ENCODE measurements around the gene ADGRG7. TPM values are rescaled to one million over a fixed set of nuclear protein-coding genes. Genes with fewer than 3 reads are reported as not detected.

Gene ADGRG7
- total and polyA plus RNA-seq, 4 donors: 0.08 to 1.4 (median 0.51) TPM; not detected in 1

GRCh38 chr3:100590114-100590839, 19.1 kb upstream of the ADGRG7 start:
- ATAC-seq (ENCODE audit: low FRiP score) (peak; percentile 92), DNase-seq (no peak)
- no peaks in the 10 kb centered on the region for H3K9me3 ChIP-seq (ENCODE audit: control insufficient read depth, low read length)
- no peak overlapping the region for H3K4me3 ChIP-seq (ENCODE audit: low read length in 2 of 2)
- no peaks in the 10 kb centered on the region for H3K27me3 ChIP-seq (ENCODE audit: control insufficient read depth in 1 of 2, insufficient read depth in 2 of 2, low read length in 1 of 2)
- WGBS, 2 donors: 24 to 30% methylated on average over 10 of the region's 10 CpGs
- H3K27ac ChIP-seq (ENCODE audit: low read depth in 1 of 2, low read length in 2 of 2): no peak overlapping the region
- no peaks in the 10 kb centered on the region for H3K4me1 ChIP-seq (ENCODE audit: control insufficient read depth in 1 of 2, insufficient read depth in 2 of 2, low read length in 2 of 2)
- intact Hi-C loops (cut with DNase I): loop anchor here (1.0 to 5.0 kb wide), 2 partner anchors 127 to 273 kb away; no protein-coding TSS in a partner anchor
- no peaks in the 10 kb centered on the region for H3K36me3 ChIP-seq (ENCODE audit: control insufficient read depth in 1 of 2, insufficient read depth in 2 of 2, low read length in 1 of 2)

- Histone ChIP-seq H3K9me3 (ENCODE audit: control insufficient read depth, low read length) (no peaks in the 10 kb centered on the region), H3K27me3 (ENCODE audit: control insufficient read depth in 1 of 2, insufficient read depth in 2 of 2, low read length in 1 of 2) (no peaks in the 10 kb centered on the region), H3K27ac (ENCODE audit: low read depth in 1 of 2, low read length in 2 of 2) (no peak overlapping the region), H3K4me3 (ENCODE audit: low read length in 2 of 2) (no peak overlapping the region), H3K4me1 (ENCODE audit: control insufficient read depth in 1 of 2, insufficient read depth in 2 of 2, low read length in 2 of 2) (no peaks in the 10 kb centered on the region), H3K36me3 (ENCODE audit: control insufficient read depth in 1 of 2, insufficient read depth in 2 of 2, low read length in 1 of 2) (no peaks in the 10 kb centered on the region)
- ATAC-seq (ENCODE audit: low FRiP score): no peak
- no peak for DNase-seq
- WGBS, 2 donors: 38 to 48% methylated on average over 1 of the region's 1 CpG
- intact Hi-C loops (cut with DNase I): loop anchor here (1.0 to 5.0 kb wide), 2 partner anchors 127 to 273 kb away; no protein-coding TSS in a partner anchor
These were observed 18.6 kb upstream of the ADGRG7 start for GRCh38 chr3:100590840-100591147.

GRCh38 chr3:100591411-100591810, 18.0 kb upstream of the ADGRG7 start:
- no peaks in the 10 kb centered on the region for H3K4me1 ChIP-seq (ENCODE audit: control insufficient read depth in 1 of 2, insufficient read depth in 2 of 2, low read length in 2 of 2)
- 65 to 67% methylated on average over 3 of the region's 3 CpGs for WGBS, 2 donors
- H3K4me3 ChIP-seq (ENCODE audit: low read length in 2 of 2): no peak overlapping the region
- DNase-seq (no peak), ATAC-seq (ENCODE audit: low FRiP score) (no peak)
- H3K27ac ChIP-seq (ENCODE audit: low read depth in 1 of 2, low read length in 2 of 2): no peak overlapping the region
- no peaks in the 10 kb centered on the region for H3K9me3 ChIP-seq (ENCODE audit: control insufficient read depth, low read length)
- intact Hi-C loops (cut with DNase I): loop anchor here (5.0 kb wide), 1 partner anchor 274 kb away; no protein-coding TSS in a partner anchor
- H3K36me3 ChIP-seq (ENCODE audit: control insufficient read depth in 1 of 2, insufficient read depth in 2 of 2, low read length in 1 of 2): no peaks in the 10 kb centered on the region
- no peaks in the 10 kb centered on the region for H3K27me3 ChIP-seq (ENCODE audit: control insufficient read depth in 1 of 2, insufficient read depth in 2 of 2, low read length in 1 of 2)

- DNase-seq: no peak
- no peak overlapping the region for H3K4me3 ChIP-seq (ENCODE audit: low read length in 2 of 2)
- 76 to 80% methylated on average over 11 of the region's 11 CpGs for WGBS, 2 donors
- H3K27ac ChIP-seq (ENCODE audit: low read depth in 1 of 2, low read length in 2 of 2): no peak overlapping the region
- H3K9me3 ChIP-seq (ENCODE audit: control insufficient read depth, low read length): no peaks in the 10 kb centered on the region
- ATAC-seq (ENCODE audit: low FRiP score): no peak
- no peaks in the 10 kb centered on the region for H3K27me3 ChIP-seq (ENCODE audit: control insufficient read depth in 1 of 2, insufficient read depth in 2 of 2, low read length in 1 of 2)
- intact Hi-C loops (cut with DNase I): no loop called here
- no peaks in the 10 kb centered on the region for H3K4me1 ChIP-seq (ENCODE audit: control insufficient read depth in 1 of 2, insufficient read depth in 2 of 2, low read length in 2 of 2)
- no peaks in the 10 kb centered on the region for H3K36me3 ChIP-seq (ENCODE audit: control insufficient read depth in 1 of 2, insufficient read depth in 2 of 2, low read length in 1 of 2)
These were observed 9.0 kb upstream of the ADGRG7 start for GRCh38 chr3:100600181-100601042.

- Histone ChIP-seq H3K4me1 (ENCODE audit: control insufficient read depth in 1 of 2, insufficient read depth in 2 of 2, low read length in 2 of 2) (no peaks in the 10 kb centered on the region), H3K27ac (ENCODE audit: low read depth in 1 of 2, low read length in 2 of 2) (no peak overlapping the region), H3K9me3 (ENCODE audit: control insufficient read depth, low read length) (no peaks in the 10 kb centered on the region), H3K27me3 (ENCODE audit: control insufficient read depth in 1 of 2, insufficient read depth in 2 of 2, low read length in 1 of 2) (no peaks in the 10 kb centered on the region), H3K36me3 (ENCODE audit: control insufficient read depth in 1 of 2, insufficient read depth in 2 of 2, low read length in 1 of 2) (no peaks in the 10 kb centered on the region), H3K4me3 (ENCODE audit: low read length in 2 of 2) (no peak overlapping the region)
- ATAC-seq (ENCODE audit: low FRiP score): no peak
- WGBS, 2 donors: 49 to 61% methylated on average over 7 of the region's 7 CpGs
- intact Hi-C loops (cut with DNase I): no loop called here
- no peak for DNase-seq
These were observed 6.6 kb upstream of the ADGRG7 start for GRCh38 chr3:100602506-100603444.

- Histone ChIP-seq H3K27ac (ENCODE audit: low read depth in 1 of 2, low read length in 2 of 2) (no peak overlapping the region), H3K4me1 (ENCODE audit: control insufficient read depth in 1 of 2, insufficient read depth in 2 of 2, low read length in 2 of 2) (no peaks in the 10 kb centered on the region), H3K4me3 (ENCODE audit: low read length in 2 of 2) (no peak overlapping the region), H3K9me3 (ENCODE audit: control insufficient read depth, low read length) (no peaks in the 10 kb centered on the region), H3K27me3 (ENCODE audit: control insufficient read depth in 1 of 2, insufficient read depth in 2 of 2, low read length in 1 of 2) (no peaks in the 10 kb centered on the region), H3K36me3 (ENCODE audit: control insufficient read depth in 1 of 2, insufficient read depth in 2 of 2, low read length in 1 of 2) (no peaks in the 10 kb centered on the region)
- DNase-seq (no peak), ATAC-seq (ENCODE audit: low FRiP score) (no peak)
- 58 to 61% methylated on average over 5 of the region's 5 CpGs for WGBS, 2 donors
- intact Hi-C loops (cut with DNase I): no loop called here
These were observed 5.9 kb upstream of the ADGRG7 start for GRCh38 chr3:100603469-100603868.

GRCh38 chr3:100605358-100605757, 4.0 kb upstream of the ADGRG7 start:
- no peaks in the 10 kb centered on the region for H3K36me3 ChIP-seq (ENCODE audit: control insufficient read depth in 1 of 2, insufficient read depth in 2 of 2, low read length in 1 of 2)
- H3K4me1 ChIP-seq (ENCODE audit: control insufficient read depth in 1 of 2, insufficient read depth in 2 of 2, low read length in 2 of 2): no peaks in the 10 kb centered on the region
- WGBS, 2 donors: 85 to 88% methylated on average over 8 of the region's 8 CpGs
- DNase-seq (no peak), ATAC-seq (ENCODE audit: low FRiP score) (no peak)
- no peak overlapping the region for H3K27ac ChIP-seq (ENCODE audit: low read depth in 1 of 2, low read length in 2 of 2)
- no peaks in the 10 kb centered on the region for H3K9me3 ChIP-seq (ENCODE audit: control insufficient read depth, low read length)
- H3K4me3 ChIP-seq (ENCODE audit: low read length in 2 of 2): no peak overlapping the region
- intact Hi-C loops (cut with DNase I): no loop called here
- no peaks in the 10 kb centered on the region for H3K27me3 ChIP-seq (ENCODE audit: control insufficient read depth in 1 of 2, insufficient read depth in 2 of 2, low read length in 1 of 2)

- intact Hi-C loops (cut with DNase I): no loop called here
- Histone ChIP-seq H3K9me3 (ENCODE audit: control insufficient read depth, low read length) (no peaks in the 10 kb centered on the region), H3K4me1 (ENCODE audit: control insufficient read depth in 1 of 2, insufficient read depth in 2 of 2, low read length in 2 of 2) (no peaks in the 10 kb centered on the region), H3K4me3 (ENCODE audit: low read length in 2 of 2) (no peak overlapping the region), H3K27ac (ENCODE audit: low read depth in 1 of 2, low read length in 2 of 2) (no peak overlapping the region), H3K27me3 (ENCODE audit: control insufficient read depth in 1 of 2, insufficient read depth in 2 of 2, low read length in 1 of 2) (no peaks in the 10 kb centered on the region), H3K36me3 (ENCODE audit: control insufficient read depth in 1 of 2, insufficient read depth in 2 of 2, low read length in 1 of 2) (no peaks in the 10 kb centered on the region)
- ATAC-seq (ENCODE audit: low FRiP score) (no peak), DNase-seq (no peak)
These were observed 2.4 kb upstream of the ADGRG7 start for GRCh38 chr3:100606894-100607512.

All from aorta (tissue), 5 donors.